Activated CD8-positive, alpha-beta T cell treated with anti-CD3 and anti-CD28 coated beads for 36 hours (primary cell): ENCODE results near the gene TEX35. TPM values are rescaled to one million over a fixed set of nuclear protein-coding genes. Genes with fewer than 3 reads are reported as not detected.
"Not testable (repeated sequence)": the region's sequence is repeated elsewhere in the genome, so short reads cannot be mapped to it uniquely, and the experiment has no call there.

ENCODE experiments used
- ATAC-seq: fragments of 200-7000 bp; cut with Tn5 transposase; one replicate; pipeline ENCODE4 v1.10.0; 2021; ENCODE audit warnings: mild to moderate bottlenecking, moderate library complexity
- CTCF ChIA-PET: fragments of 350-600 bp; sonication (Branson Sonifier 250); formaldehyde crosslinking; loops from one replicate; lab custom pipeline; 2021; ENCODE audit warnings: antibody characterized with exemption; lab: Charles Lee
- POLR2A ChIA-PET: fragments of 350-600 bp; sonication (Branson Sonifier 250); formaldehyde crosslinking; loops from one replicate; lab custom pipeline; 2021; ENCODE audit warnings: antibody characterized with exemption; lab: Charles Lee
- DNase-seq: peaks from one replicate; pipeline ENCODE4 v3.0.0-alpha.2; 2020
- H3K27ac Mint-ChIP-seq: one replicate; pipeline ENCODE4 v1.8.0; 2021; ENCODE audit warnings: mild to moderate bottlenecking, mixed read lengths
- H3K27me3 Mint-ChIP-seq: one replicate; pipeline ENCODE4 v1.8.0; 2021; ENCODE audit warnings: mixed read lengths
- H3K36me3 Mint-ChIP-seq: one replicate; pipeline ENCODE4 v1.8.0; 2021; ENCODE audit warnings: low read depth, mixed read lengths
- H3K4me1 Mint-ChIP-seq: one replicate; pipeline ENCODE4 v1.8.0; 2021; ENCODE audit warnings: low read depth, mixed read lengths
- H3K4me3 Mint-ChIP-seq: one replicate; pipeline ENCODE4 v1.8.0; 2021; ENCODE audit warnings: mild to moderate bottlenecking, moderate library complexity, mixed read lengths
- H3K9me3 Mint-ChIP-seq: one replicate; pipeline ENCODE4 v1.8.0; 2021; ENCODE audit warnings: mixed read lengths
- intact Hi-C: fragments of 100-400 bp; cut with micrococcal nuclease; formaldehyde crosslinking; loops from one replicate; pipeline ENCODE4 v1.10.0; 2022
- total RNA-seq, 2 experiments: library from RNA; stranded (reverse); gene quantifications; one replicate each; pipeline ENCODE4 v1.2.3, GENCODE V29; 2021
- TF ChIP-seq, protein P1 (sequence below): fragments of 200-600 bp; IDR thresholded peaks from one replicate; pipeline ENCODE4 v1.8.0; 2022; ENCODE audit warnings: antibody characterized with exemption, mild to moderate bottlenecking

The TEX35 gene
- total RNA-seq, 2 experiments from 2014 or later: not detected

- CTCF ChIA-PET: interaction anchor here (1.3 to 5.5 kb wide), 2 partner anchors 14 to 192 kb away, joined by 7 to 62 read pairs; no protein-coding TSS in a partner anchor
- TF ChIP-seq, protein P1, sequence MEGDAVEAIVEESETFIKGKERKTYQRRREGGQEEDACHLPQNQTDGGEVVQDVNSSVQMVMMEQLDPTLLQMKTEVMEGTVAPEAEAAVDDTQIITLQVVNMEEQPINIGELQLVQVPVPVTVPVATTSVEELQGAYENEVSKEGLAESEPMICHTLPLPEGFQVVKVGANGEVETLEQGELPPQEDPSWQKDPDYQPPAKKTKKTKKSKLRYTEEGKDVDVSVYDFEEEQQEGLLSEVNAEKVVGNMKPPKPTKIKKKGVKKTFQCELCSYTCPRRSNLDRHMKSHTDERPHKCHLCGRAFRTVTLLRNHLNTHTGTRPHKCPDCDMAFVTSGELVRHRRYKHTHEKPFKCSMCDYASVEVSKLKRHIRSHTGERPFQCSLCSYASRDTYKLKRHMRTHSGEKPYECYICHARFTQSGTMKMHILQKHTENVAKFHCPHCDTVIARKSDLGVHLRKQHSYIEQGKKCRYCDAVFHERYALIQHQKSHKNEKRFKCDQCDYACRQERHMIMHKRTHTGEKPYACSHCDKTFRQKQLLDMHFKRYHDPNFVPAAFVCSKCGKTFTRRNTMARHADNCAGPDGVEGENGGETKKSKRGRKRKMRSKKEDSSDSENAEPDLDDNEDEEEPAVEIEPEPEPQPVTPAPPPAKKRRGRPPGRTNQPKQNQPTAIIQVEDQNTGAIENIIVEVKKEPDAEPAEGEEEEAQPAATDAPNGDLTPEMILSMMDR: no peak
Measured at GRCh38 chr1:178502856-178503255, 10.1 kb upstream of the TEX35 start.

GRCh38 chr1:178503316-178503715, 9.6 kb upstream of the TEX35 start:
- CTCF ChIA-PET: interaction anchor here (1.2 to 5.5 kb wide), 3 partner anchors 192 to 500 kb away, joined by 3 to 62 read pairs (median 3); no protein-coding TSS in a partner anchor
- POLR2A ChIA-PET, ATAC-seq, H3K27ac Mint-ChIP-seq, H3K36me3 Mint-ChIP-seq, H3K4me3 Mint-ChIP-seq, DNase-seq, H3K27me3 Mint-ChIP-seq, H3K4me1 Mint-ChIP-seq, H3K9me3 Mint-ChIP-seq: not testable (repeated sequence)
- intact Hi-C loops: loop anchor here (5.0 kb wide), 1 partner anchor 191 kb away; no protein-coding TSS in a partner anchor

More at GRCh38 chr1:178502856-178503255, 10.1 kb upstream of the TEX35 start:
- H3K9me3 Mint-ChIP-seq: no peaks in the 10 kb centered on the region
- ATAC-seq (no peak), DNase-seq (no peak)
- no peaks in the 10 kb centered on the region for H3K36me3 Mint-ChIP-seq
- H3K4me3 Mint-ChIP-seq: no peak overlapping the region
- no peaks in the 10 kb centered on the region for H3K27me3 Mint-ChIP-seq
- POLR2A ChIA-PET: no interaction called here
- H3K27ac Mint-ChIP-seq: no peak overlapping the region
- no peaks in the 10 kb centered on the region for H3K4me1 Mint-ChIP-seq
- intact Hi-C loops: loop anchor here (5.0 kb wide), 1 partner anchor 191 kb away; no protein-coding TSS in a partner anchor

- TF ChIP-seq, protein P1: no peak
- intact Hi-C loops: loop anchor here (5.0 kb wide), 1 partner anchor 192 kb away; no protein-coding TSS in a partner anchor
- ChIA-PET POLR2A (no interaction called here), CTCF (interaction anchor here (1.2 to 5.5 kb wide), 3 partner anchors 193 to 499 kb away, joined by 3 to 62 read pairs (median 3); no protein-coding TSS in a partner anchor)
- Mint-ChIP-seq H3K4me1 (no peaks in the 10 kb centered on the region), H3K4me3 (no peak overlapping the region), H3K27me3 (no peaks in the 10 kb centered on the region), H3K27ac (no peak overlapping the region), H3K36me3 (no peaks in the 10 kb centered on the region), H3K9me3 (no peaks in the 10 kb centered on the region)
- no peak for DNase-seq
- ATAC-seq: no peak
Measured at GRCh38 chr1:178503849-178504248, 9.1 kb upstream of the TEX35 start.

GRCh38 chr1:178504286-178504685, 8.6 kb upstream of the TEX35 start:
- ChIA-PET POLR2A (no interaction called here), CTCF (interaction anchor here (1.2 to 5.5 kb wide), 3 partner anchors 193 to 499 kb away, joined by 3 to 62 read pairs (median 3); no protein-coding TSS in a partner anchor)
- TF ChIP-seq, protein P1: no peak
- Mint-ChIP-seq H3K4me3 (no peak overlapping the region), H3K36me3 (no peaks in the 10 kb centered on the region), H3K9me3 (no peaks in the 10 kb centered on the region), H3K4me1 (no peaks in the 10 kb centered on the region), H3K27me3 (no peaks in the 10 kb centered on the region), H3K27ac (no peak overlapping the region)
- no peak for ATAC-seq
- intact Hi-C loops: loop anchor here (5.0 kb wide), 1 partner anchor 192 kb away; no protein-coding TSS in a partner anchor
- DNase-seq: no peak

GRCh38 chr1:178506177-178506576, 6.7 kb upstream of the TEX35 start:
- Mint-ChIP-seq H3K4me3 (no peak overlapping the region), H3K9me3 (no peaks in the 10 kb centered on the region), H3K4me1 (no peaks in the 10 kb centered on the region), H3K36me3 (no peaks in the 10 kb centered on the region), H3K27me3 (no peaks in the 10 kb centered on the region), H3K27ac (no peak overlapping the region)
- ChIA-PET CTCF (interaction anchor here (0.8 to 1.8 kb wide), 3 partner anchors 36 to 195 kb away, joined by 3 to 5 read pairs (median 3); no protein-coding TSS in a partner anchor), POLR2A (no interaction called here)
- TF ChIP-seq, protein P1: no peak
- DNase-seq (no peak), ATAC-seq (no peak)
- intact Hi-C loops: no loop called here
